ENCODE measurements around the gene C1orf122.

DNA sequence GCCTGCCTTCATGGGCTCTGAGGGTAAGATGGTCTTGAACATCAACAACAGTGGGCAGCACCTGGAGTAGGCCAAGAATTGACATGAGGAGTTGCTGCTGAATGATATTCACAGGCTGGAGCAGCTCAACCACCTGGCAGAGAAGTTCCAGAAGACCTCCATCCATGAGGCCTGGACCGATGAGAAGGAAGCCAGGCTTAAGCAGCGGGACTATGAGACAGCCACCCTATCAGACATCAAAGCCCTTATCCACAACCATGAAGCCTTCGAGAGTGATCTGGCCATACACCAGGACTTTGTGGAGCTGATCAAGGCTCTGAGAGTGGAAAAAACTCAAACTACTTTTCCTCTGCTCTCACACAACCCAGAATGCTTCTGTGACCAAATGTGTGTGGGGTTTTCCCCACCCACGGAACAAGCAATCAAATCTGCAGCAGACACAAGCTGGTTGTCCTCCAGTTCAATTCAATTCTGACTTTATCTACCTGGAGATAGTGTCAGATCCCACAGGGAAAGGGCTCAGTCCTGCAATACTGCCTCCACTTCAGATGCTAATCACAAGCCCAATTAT, 30.6 kb upstream of the C1orf122 start:
- TF ChIP-seq, protein P1, sequence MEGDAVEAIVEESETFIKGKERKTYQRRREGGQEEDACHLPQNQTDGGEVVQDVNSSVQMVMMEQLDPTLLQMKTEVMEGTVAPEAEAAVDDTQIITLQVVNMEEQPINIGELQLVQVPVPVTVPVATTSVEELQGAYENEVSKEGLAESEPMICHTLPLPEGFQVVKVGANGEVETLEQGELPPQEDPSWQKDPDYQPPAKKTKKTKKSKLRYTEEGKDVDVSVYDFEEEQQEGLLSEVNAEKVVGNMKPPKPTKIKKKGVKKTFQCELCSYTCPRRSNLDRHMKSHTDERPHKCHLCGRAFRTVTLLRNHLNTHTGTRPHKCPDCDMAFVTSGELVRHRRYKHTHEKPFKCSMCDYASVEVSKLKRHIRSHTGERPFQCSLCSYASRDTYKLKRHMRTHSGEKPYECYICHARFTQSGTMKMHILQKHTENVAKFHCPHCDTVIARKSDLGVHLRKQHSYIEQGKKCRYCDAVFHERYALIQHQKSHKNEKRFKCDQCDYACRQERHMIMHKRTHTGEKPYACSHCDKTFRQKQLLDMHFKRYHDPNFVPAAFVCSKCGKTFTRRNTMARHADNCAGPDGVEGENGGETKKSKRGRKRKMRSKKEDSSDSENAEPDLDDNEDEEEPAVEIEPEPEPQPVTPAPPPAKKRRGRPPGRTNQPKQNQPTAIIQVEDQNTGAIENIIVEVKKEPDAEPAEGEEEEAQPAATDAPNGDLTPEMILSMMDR (IDR thresholded peaks at IDR 0.05 in 8 of 11, conservative IDR thresholded peaks at IDR 0.05 in 3 of 11) = no peak
- TF ChIP-seq POLR2AphosphoS5 (IDR thresholded peaks at IDR 0.05) (no peak), POLR2A (IDR thresholded peaks at IDR 0.05) (no peak)

Data from spleen (tissue), 7 donors.